ENCODE measurements around the gene ZNF101.

The ZNF101 gene

GRCh38 chr19:19711934-19712828 lies 43.5 kb downstream of the ZNF101 start:
- no peak for DNase-seq (ENCODE audit: low read depth)

DNA sequence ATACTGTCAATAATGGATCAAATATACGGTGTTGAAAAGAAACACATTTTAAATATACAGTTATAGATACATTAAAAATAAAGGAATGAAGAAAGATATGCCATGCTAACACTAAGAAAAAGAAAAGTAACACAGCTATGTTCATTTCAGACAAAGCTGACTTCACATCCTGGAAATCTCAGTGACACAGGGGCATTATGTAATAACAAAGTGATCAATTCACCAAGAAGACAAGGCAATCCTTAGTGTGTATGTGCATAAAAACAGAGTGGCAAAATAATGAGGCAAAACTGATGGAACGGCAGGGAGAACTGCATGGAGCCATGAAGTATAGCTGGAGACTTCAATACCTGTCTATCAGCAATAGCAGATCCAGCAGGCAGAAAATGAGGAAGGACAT lies 51.2 kb downstream of the ZNF101 start:
- no peak for DNase-seq (ENCODE audit: low read depth)

- DNase-seq (ENCODE audit: low read depth), result no peak
Measured at GRCh38 chr19:19721896-19722295, 53.3 kb downstream of the ZNF101 start.

- peak; percentile 86 for DNase-seq (ENCODE audit: low read depth)
Measured at GRCh38 chr19:19732579-19733501, 64.2 kb downstream of the ZNF101 start, which contains the start of gene ZNF14. ZNF14 (minus strand) TSS chr19:19733112; CDS start chr19:19732958, 154 bp downstream.

All from stimulated activated CD8-positive, alpha-beta memory T cell treated with anti-CD3 and anti-CD28 coated beads, Interleukin-15, amount 100 ng/mL, for 1 hour (primary cell).